ENCODE data around the gene HCST. TPM values are rescaled to one million over a fixed set of nuclear protein-coding genes. Genes with fewer than 3 reads are reported as not detected.

The HCST gene
- total and polyA plus RNA-seq, 2 of the 13 experiments (the other 11 are each of a cell fraction or from before 2014, with no cell fraction given), result 0.24 to 1.2 TPM

GRCh38 chr19:35942235-35942634 is 39.9 kb downstream of the HCST start (continued):
- TF ChIP-seq CERS6 (CRISPR knock-in tag; IDR thresholded peaks at IDR 0.05) (no peak), ZNF782 (CRISPR knock-in tag; IDR thresholded peaks at IDR 0.05; ENCODE audit: borderline replicate concordance) (no peak), TBX2 (CRISPR knock-in tag; IDR thresholded peaks at IDR 0.05; ENCODE audit: borderline replicate concordance) (peak; percentile 45; the same call in 1 of the 2 replicates), NR2F1 (CRISPR knock-in tag; IDR thresholded peaks at IDR 0.05) (no peak), ZNF790 (CRISPR knock-in tag; IDR thresholded peaks at IDR 0.05; ENCODE audit: borderline replicate concordance) (no peak), PRDM15 (CRISPR knock-in tag; IDR thresholded peaks at IDR 0.05) (no peak), ZNF451 (CRISPR knock-in tag; IDR thresholded peaks at IDR 0.05) (no peak; the same call in 1 of the 2 replicates), NKX3-1 (CRISPR knock-in tag; IDR thresholded peaks at IDR 0.05) (no peak), RBFOX2 (IDR thresholded peaks at IDR 0.05; ENCODE audit: low read depth, low read length) (no peak), SIX4 (CRISPR knock-in tag; IDR thresholded peaks at IDR 0.05) (no peak), CBFB (CRISPR knock-in tag; IDR thresholded peaks at IDR 0.05) (0 out of 2 replicates have a peak, but pooled peaks have one; percentile 50), ZFAT (CRISPR knock-in tag; conservative IDR thresholded peaks at IDR 0.05) (no peak), HOXA9 (CRISPR knock-in tag; IDR thresholded peaks at IDR 0.05; ENCODE audit: borderline replicate concordance) (no peak), ZNF33A (CRISPR knock-in tag; IDR thresholded peaks at IDR 0.05; ENCODE audit: borderline replicate concordance) (no peak), ZBTB20 (CRISPR knock-in tag; IDR thresholded peaks at IDR 0.05; ENCODE audit: borderline replicate concordance, low read depth) (peak; percentile 42; the same call in 1 of the 2 replicates), ZNF282 (IDR thresholded peaks at IDR 0.05; ENCODE audit: partially characterized antibody) (no peak), JARID2 (CRISPR knock-in tag; IDR thresholded peaks at IDR 0.05; ENCODE audit: insufficient replicate concordance) (no peak), SNAPC4 (CRISPR knock-in tag; IDR thresholded peaks at IDR 0.05) (no peak)
